GM11168 (cell line): ENCODE results near the gene ZNF438.
"Not testable (repeated sequence)": the region's sequence is repeated elsewhere in the genome, so short reads cannot be mapped to it uniquely, and the experiment has no call there.

Source experiments
- in situ Hi-C: fragments of 300-500 bp; cut with MboI; formaldehyde crosslinking; loops from one replicate; pipeline ENCODE4 v1.12.0; 2022; ENCODE audit warnings: low sequenced_read_pairs; ENCODE audit not compliant: unreplicated experiment

ZNF438 gene

GRCh38 chr10:31055573-31056251, 24.0 kb upstream of the ZNF438 start:
- in situ Hi-C loops, result no loop called here

- in situ Hi-C loops, result no loop called here
Measured at GRCh38 chr10:31051703-31052102, 20.0 kb upstream of the ZNF438 start.

GRCh38 chr10:31042670-31043069, 11.0 kb upstream of the ZNF438 start:
- in situ Hi-C loops, result no loop called here

- in situ Hi-C loops, result no loop called here
Measured at GRCh38 chr10:31041011-31041410, 9.3 kb upstream of the ZNF438 start.

- in situ Hi-C loops, result loop anchor here (10.0 kb wide), 1 partner anchor 304 kb away; no protein-coding TSS in a partner anchor
Measured at GRCh38 chr10:31039006-31039405, 7.3 kb upstream of the ZNF438 start.

GRCh38 chr10:31037749-31038148, 6.1 kb upstream of the ZNF438 start:
- in situ Hi-C loops, result loop anchor here (10.0 kb wide), 1 partner anchor 303 kb away; no protein-coding TSS in a partner anchor

GRCh38 chr10:31036209-31036608, 4.5 kb upstream of the ZNF438 start:
- in situ Hi-C loops, result loop anchor here (10.0 kb wide), 1 partner anchor 301 kb away; no protein-coding TSS in a partner anchor

- in situ Hi-C loops, result loop anchor here (10.0 kb wide), 1 partner anchor 301 kb away; no protein-coding TSS in a partner anchor
Measured at GRCh38 chr10:31035266-31035798, 3.7 kb upstream of the ZNF438 start.

GRCh38 chr10:31034098-31034909, 2.6 kb upstream of the ZNF438 start:
- in situ Hi-C loops, result loop anchor here (10.0 kb wide), 1 partner anchor 300 kb away; no protein-coding TSS in a partner anchor

- in situ Hi-C loops, result loop anchor here (10.0 kb wide), 1 partner anchor 298 kb away; no protein-coding TSS in a partner anchor
Measured at GRCh38 chr10:31033147-31033546, 1.5 kb upstream of the ZNF438 start.

- in situ Hi-C loops, result loop anchor here (10.0 kb wide), 1 partner anchor 298 kb away; no protein-coding TSS in a partner anchor
Measured at GRCh38 chr10:31032258-31033132, 830 bp upstream of the ZNF438 start.

GRCh38 chr10:31031205-31031557, 484 bp downstream of the ZNF438 start:
- in situ Hi-C loops, result loop anchor here (10.0 kb wide), 1 partner anchor 296 kb away; no protein-coding TSS in a partner anchor

GRCh38 chr10:31030800-31031199, 865 bp downstream of the ZNF438 start:
- in situ Hi-C loops, result loop anchor here (10.0 kb wide), 1 partner anchor 296 kb away; no protein-coding TSS in a partner anchor

GRCh38 chr10:31030260-31030659, 1.4 kb downstream of the ZNF438 start:
- in situ Hi-C loops, result loop anchor here (10.0 kb wide), 1 partner anchor 295 kb away; no protein-coding TSS in a partner anchor

- in situ Hi-C loops, result no loop called here
Measured at GRCh38 chr10:31028081-31028480, 3.6 kb downstream of the ZNF438 start.

- in situ Hi-C loops, result not testable (repeated sequence)
Measured at GRCh38 chr10:31026279-31026678, 5.4 kb downstream of the ZNF438 start.

- in situ Hi-C loops, result no loop called here
Measured at GRCh38 chr10:31025142-31025541, 6.5 kb downstream of the ZNF438 start.

GRCh38 chr10:31023558-31023957, 8.1 kb downstream of the ZNF438 start:
- in situ Hi-C loops, result no loop called here

- in situ Hi-C loops, result no loop called here
Measured at GRCh38 chr10:31020209-31020608, 11.5 kb downstream of the ZNF438 start.

- in situ Hi-C loops, result no loop called here
Measured at GRCh38 chr10:31018962-31019361, 12.7 kb downstream of the ZNF438 start.
